Thyroid gland (tissue), 4 donors: Measurements from ENCODE around the gene PLET1.

ENCODE experiments used
- CTCF ChIP-seq, 6 experiments: fragments of 200-600 bp in 3 of 6; fragments of 450-650 bp in 3 of 6; sonication (generic) in 3 of 6; IDR thresholded peaks; one replicate each; pipeline ENCODE4 v1.5.1; 2016 to 2019; ENCODE audit warnings: antibody characterized with exemption in 6 of 6, mild to moderate bottlenecking in 2 of 6, inconsistent platforms in 1 of 6, moderate library complexity in 1 of 6
- POLR2A ChIP-seq, 2 donors: fragments of 450-650 bp; IDR thresholded peaks; one replicate each; pipeline ENCODE4 v1.6.1; 2017; ENCODE audit warnings: antibody characterized with exemption in 2 of 2, mild to moderate bottlenecking in 2 of 2, moderate library complexity in 1 of 2

GRCh38 chr11:112279901-112280267, 19.2 kb upstream of the PLET1 start:
- peak; percentile 39 to 96 (median 68) for TF ChIP-seq CTCF (IDR thresholded peaks at IDR 0.05)
- no peak for TF ChIP-seq POLR2A (IDR thresholded peaks at IDR 0.05)
